Astrocyte (in vitro differentiated cells and primary cell): Measurements from ENCODE around the gene RTN3. TPM values are rescaled to one million over a fixed set of nuclear protein-coding genes. Genes with fewer than 3 reads are reported as not detected.

Experiments
- DNase-seq: peaks from one replicate; pipeline ENCODE4 v3.0.0-alpha.2; 2010; ENCODE audit warnings: low read depth
- FAIRE-seq: peaks from 2 replicates; lab custom pipeline; 2011; peaks lifted over from hg19 to GRCh38; lab: Jason Lieb, UNC
- H2AFZ ChIP-seq: 2 replicates; pipeline ENCODE4 v1.6.0; 2012; ENCODE audit warnings: low read depth, low read length, inconsistent platforms
- H3K27ac ChIP-seq: 2 replicates; pipeline ENCODE4 v1.5.1; 2011; ENCODE audit warnings: low read depth, low read length, inconsistent platforms
- H3K27me3 ChIP-seq: 2 replicates; pipeline ENCODE4 v1.6.0; 2011; ENCODE audit warnings: low read length, inconsistent platforms; ENCODE audit not compliant: insufficient read depth
- H3K36me3 ChIP-seq: 2 replicates; pipeline ENCODE4 v1.5.1; 2011; ENCODE audit warnings: low read length, inconsistent platforms; ENCODE audit not compliant: insufficient read depth
- H3K4me1 ChIP-seq: 2 replicates; pipeline ENCODE4 v1.5.1; 2011; ENCODE audit warnings: low read length, inconsistent platforms; ENCODE audit not compliant: insufficient read depth
- H3K4me2 ChIP-seq: 2 replicates; pipeline ENCODE4 v1.6.0; 2012; ENCODE audit warnings: low read length, inconsistent platforms
- H3K4me3 ChIP-seq: 2 replicates; pipeline ENCODE4 v1.5.1; 2011; ENCODE audit warnings: low read depth, mild to moderate bottlenecking, low read length, inconsistent platforms; ENCODE audit not compliant: insufficient read depth
- H3K79me2 ChIP-seq: 2 replicates; pipeline ENCODE4 v1.6.0; 2012; ENCODE audit warnings: mild to moderate bottlenecking, low read length, inconsistent platforms; ENCODE audit not compliant: insufficient read depth
- H3K9ac ChIP-seq: 2 replicates; pipeline ENCODE4 v1.6.0; 2012; ENCODE audit warnings: mild to moderate bottlenecking, low read length, inconsistent platforms
- H3K9me3 ChIP-seq: 2 replicates; pipeline ENCODE4 v1.5.1; 2012; ENCODE audit warnings: low read depth, mild to moderate bottlenecking, low read length, inconsistent platforms; ENCODE audit not compliant: insufficient read depth
- H4K20me1 ChIP-seq: 2 replicates; pipeline ENCODE4 v1.6.0; 2012; ENCODE audit warnings: low read length, inconsistent platforms; ENCODE audit not compliant: insufficient read depth
- H3K27ac Mint-ChIP-seq: one replicate; pipeline ENCODE4 v1.8.0; 2021; ENCODE audit warnings: mild to moderate bottlenecking, mixed read lengths; ENCODE audit not compliant: unreplicated experiment
- H3K27me3 Mint-ChIP-seq: one replicate; pipeline ENCODE4 v1.8.0; 2021; ENCODE audit warnings: low read depth, mixed read lengths; ENCODE audit not compliant: unreplicated experiment
- H3K36me3 Mint-ChIP-seq: one replicate; pipeline ENCODE4 v1.8.0; 2021; ENCODE audit warnings: low read depth, mixed read lengths; ENCODE audit not compliant: unreplicated experiment
- H3K4me1 Mint-ChIP-seq: one replicate; pipeline ENCODE4 v1.8.0; 2021; ENCODE audit warnings: low read depth, mixed read lengths; ENCODE audit not compliant: unreplicated experiment
- H3K4me3 Mint-ChIP-seq: one replicate; pipeline ENCODE4 v1.8.0; 2021; ENCODE audit warnings: mild to moderate bottlenecking, moderate library complexity, mixed read lengths; ENCODE audit not compliant: unreplicated experiment
- H3K9me3 Mint-ChIP-seq: one replicate; pipeline ENCODE4 v1.8.0; 2021; ENCODE audit warnings: mild to moderate bottlenecking, mixed read lengths; ENCODE audit not compliant: unreplicated experiment
- CTCF ChIP-seq: IDR thresholded peaks from 2 replicates; pipeline ENCODE4 v1.5.1; 2011; ENCODE audit warnings: low read depth, mild to moderate bottlenecking, inconsistent platforms, low read length, moderate library complexity; ENCODE audit not compliant: insufficient read depth
- EZH2 ChIP-seq: IDR thresholded peaks from 2 replicates; pipeline ENCODE4 v1.6.1; 2012; ENCODE audit warnings: mild to moderate bottlenecking, low read length, inconsistent platforms; ENCODE audit not compliant: insufficient read depth
- total RNA-seq: library from RNA; stranded (reverse); gene quantifications from 2 replicates; pipeline ENCODE4 v1.2.1, GENCODE V29; 2021

The RTN3 gene
- total RNA-seq, 1 donor from 2014 or later: 99.5 TPM

- Histone ChIP-seq H3K9me3 (no peaks in the 10 kb centered on the region), H3K79me2 (no peaks in the 10 kb centered on the region), H3K9ac (no peak overlapping the region), H3K4me3 (no peak overlapping the region), H3K36me3 (peaks cover 37% of the 10 kb centered on the region), H3K4me2 (no peak overlapping the region), H3K27ac (no peak overlapping the region), H3K4me1 (no peaks in the 10 kb centered on the region), H4K20me1 (peaks cover 11% of the 10 kb centered on the region), H2AFZ (no peak overlapping the region), H3K27me3 (no peaks in the 10 kb centered on the region)
- DNase-seq: no peak
- H3K4me1 Mint-ChIP-seq: no peaks in the 10 kb centered on the region
- TF ChIP-seq CTCF (no peak), EZH2 (no peak)
- peaks cover 13% of the 10 kb centered on the region for H3K36me3 Mint-ChIP-seq
- H3K9me3 Mint-ChIP-seq: no peaks in the 10 kb centered on the region
- no peak overlapping the region for H3K27ac Mint-ChIP-seq
- H3K4me3 Mint-ChIP-seq: no peak overlapping the region
- FAIRE-seq: no peak
- H3K27me3 Mint-ChIP-seq: no peaks in the 10 kb centered on the region
These were observed 42.0 kb upstream of the RTN3 start for GRCh38 chr11:63639199-63639832.

DNA sequence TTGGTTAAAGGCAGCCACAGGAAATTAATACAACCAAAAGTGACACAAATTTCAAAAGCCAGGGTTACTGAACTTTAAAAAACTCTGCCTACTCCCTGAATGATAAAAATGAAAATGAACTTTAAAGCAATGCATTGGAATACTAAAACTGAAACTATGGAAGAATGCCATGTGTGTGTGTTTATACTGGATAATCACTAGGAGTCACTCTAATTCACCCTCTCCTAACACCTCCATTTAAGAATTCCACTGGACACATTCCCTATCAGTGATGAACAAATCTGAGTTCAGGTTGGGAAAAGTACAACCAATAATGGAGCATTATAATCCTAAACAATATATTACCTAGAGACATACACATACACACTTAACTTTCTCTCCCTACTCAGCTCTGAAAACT, 39.6 kb upstream of the RTN3 start:
- no peaks in the 10 kb centered on the region for H3K27me3 ChIP-seq
- no peak overlapping the region for H3K4me2 ChIP-seq
- H3K27me3 Mint-ChIP-seq: no peaks in the 10 kb centered on the region
- peak; percentile 8 for DNase-seq
- TF ChIP-seq EZH2 (no peak), CTCF (no peak)
- no peaks in the 10 kb centered on the region for H3K79me2 ChIP-seq
- no peaks in the 10 kb centered on the region for H3K4me1 ChIP-seq
- H4K20me1 ChIP-seq: peaks cover 8% of the 10 kb centered on the region
- no peak overlapping the region for H3K9ac ChIP-seq
- no peaks in the 10 kb centered on the region for H3K9me3 Mint-ChIP-seq
- peaks cover 12% of the 10 kb centered on the region for H3K36me3 Mint-ChIP-seq
- no peaks in the 10 kb centered on the region for H3K9me3 ChIP-seq
- FAIRE-seq: no peak
- no peak overlapping the region for H3K27ac Mint-ChIP-seq
- peaks cover 37% of the 10 kb centered on the region for H3K36me3 ChIP-seq
- H3K27ac ChIP-seq: no peak overlapping the region
- H3K4me1 Mint-ChIP-seq: no peaks in the 10 kb centered on the region
- no peak overlapping the region for H3K4me3 Mint-ChIP-seq
- H3K4me3 ChIP-seq: no peak overlapping the region
- no peak overlapping the region for H2AFZ ChIP-seq

- peaks cover 41% of the 10 kb centered on the region for H3K36me3 ChIP-seq
- H4K20me1 ChIP-seq: peaks cover 7% of the 10 kb centered on the region
- H3K9ac ChIP-seq: no peak overlapping the region
- H3K9me3 ChIP-seq: no peaks in the 10 kb centered on the region
- H3K4me3 ChIP-seq: no peak overlapping the region
- no peak overlapping the region for H3K4me3 Mint-ChIP-seq
- no peak for TF ChIP-seq CTCF
- TF ChIP-seq EZH2: no peak
- no peaks in the 10 kb centered on the region for H3K9me3 Mint-ChIP-seq
- no peaks in the 10 kb centered on the region for H3K4me1 Mint-ChIP-seq
- H3K36me3 Mint-ChIP-seq: peaks cover 14% of the 10 kb centered on the region
- no peak overlapping the region for H3K4me2 ChIP-seq
- H3K79me2 ChIP-seq: no peaks in the 10 kb centered on the region
- DNase-seq: no peak
- no peak overlapping the region for H3K27ac Mint-ChIP-seq
- H3K27ac ChIP-seq: no peak overlapping the region
- no peaks in the 10 kb centered on the region for H3K27me3 ChIP-seq
- no peaks in the 10 kb centered on the region for H3K27me3 Mint-ChIP-seq
- H3K4me1 ChIP-seq: no peaks in the 10 kb centered on the region
- FAIRE-seq: no peak
- no peak overlapping the region for H2AFZ ChIP-seq
These were observed 38.1 kb upstream of the RTN3 start for GRCh38 chr11:63643205-63643604.
